H1 (cell line): Measurements from ENCODE around the gene SAP30. TPM values are rescaled to one million over a fixed set of nuclear protein-coding genes. Genes with fewer than 3 reads are reported as not detected.
A peak's percentile ranks its signal among the peaks of the same experiment; 100 is the strongest.

Experiments
- CTCF ChIA-PET: fragments of 300-600 bp; sonication (Branson Sonifier 250); formaldehyde crosslinking; loops from one replicate; lab custom pipeline; 2021; ENCODE audit not compliant: partially characterized antibody; lab: Charles Lee
- POLR2A ChIA-PET: fragments of 300-600 bp; sonication (Branson Sonifier 250); formaldehyde crosslinking; loops from one replicate; lab custom pipeline; 2021; ENCODE audit warnings: inconsistent platforms; ENCODE audit not compliant: partially characterized antibody; lab: Charles Lee
- DNase-seq, 2 experiments: peaks; one replicate each; pipeline versions ENCODE4 v3.0.0 to v3.0.0-alpha.2; 2010 to 2022; ENCODE audit warnings: low spot score in 2 of 2, low read depth in 1 of 2, mixed read lengths in 1 of 2
- FAIRE-seq: peaks from 2 replicates; lab custom pipeline; 2011; peaks lifted over from hg19 to GRCh38; lab: Jason Lieb, UNC
- H2AFZ ChIP-seq: 2 replicates; pipeline ENCODE4 v1.8.1; 2012; ENCODE audit warnings: low read length, inconsistent platforms
- H2AK5ac ChIP-seq: 2 replicates; pipeline ENCODE4 v1.6.1; 2013; ENCODE audit warnings: low read depth, low read length
- H2BK120ac ChIP-seq: replicated peaks from 2 replicates; pipeline ENCODE3; 2013; ENCODE audit warnings: low read depth, low read length, inconsistent platforms
- H2BK12ac ChIP-seq: 2 replicates; pipeline ENCODE4 v1.6.1; 2013; ENCODE audit warnings: low read depth, low read length
- H2BK15ac ChIP-seq: 2 replicates; pipeline ENCODE4 v1.6.1; 2013; ENCODE audit warnings: low read length
- H2BK20ac ChIP-seq: 2 replicates; pipeline ENCODE4 v1.6.1; 2013; ENCODE audit warnings: low read length
- H2BK5ac ChIP-seq: 2 replicates; pipeline ENCODE4 v1.6.1; 2013; ENCODE audit warnings: low read depth, low read length
- H3K14ac ChIP-seq: 2 replicates; pipeline ENCODE4 v1.6.1; 2013; ENCODE audit warnings: inconsistent platforms; ENCODE audit not compliant: insufficient read length
- H3K18ac ChIP-seq: 2 replicates; pipeline ENCODE4 v1.6.1; 2013; ENCODE audit warnings: low read length; ENCODE audit errors: extremely low read depth
- H3K23ac ChIP-seq: 2 replicates; pipeline ENCODE4 v1.6.1; 2013; ENCODE audit warnings: inconsistent platforms; ENCODE audit not compliant: insufficient read length
- H3K23me2 ChIP-seq: 2 replicates; pipeline ENCODE4 v1.6.1; 2013; ENCODE audit warnings: low read depth, low read length
- H3K27ac ChIP-seq: 2 replicates; pipeline ENCODE4 v1.6.1; 2011; ENCODE audit warnings: low read depth, low read length, inconsistent platforms
- H3K27me3 ChIP-seq, 4 experiments: replicated peaks in 1 of 4; 1 replicate in 1 of 4; 2 replicates in 3 of 4; pipeline versions ENCODE4 v1.6.1 to v1.8.1; 2011 to 2013; ENCODE audit warnings: low read length in 3 of 4, mild to moderate bottlenecking in 3 of 4, inconsistent platforms in 2 of 4, mixed read lengths in 2 of 4, moderate library complexity in 1 of 4; ENCODE audit not compliant: control insufficient read depth in 3 of 4, insufficient read depth in 3 of 4; ENCODE audit errors: extremely low read depth in 1 of 4
- H3K36me3 ChIP-seq, 4 experiments: 2 replicates each; pipeline versions ENCODE4 v1.6.1 to v1.8.1; 2011 to 2013; ENCODE audit warnings: mild to moderate bottlenecking in 4 of 4, low read length in 3 of 4, moderate library complexity in 2 of 4, control low read depth in 1 of 4, inconsistent platforms in 1 of 4; ENCODE audit not compliant: insufficient read depth in 4 of 4, control insufficient read depth in 2 of 4
- H3K4ac ChIP-seq: replicated peaks from 2 replicates; pipeline ENCODE3; 2013; ENCODE audit warnings: low read length, low read depth, mixed read lengths, inconsistent platforms; ENCODE audit not compliant: insufficient read length
- H3K4me1 ChIP-seq, 4 experiments: replicated peaks in 1 of 4; 1 replicate in 1 of 4; 2 replicates in 3 of 4; pipeline versions ENCODE4 v1.6.1 to v1.8.1; 2011 to 2013; ENCODE audit warnings: low read length in 3 of 4, inconsistent platforms in 2 of 4, mixed read lengths in 1 of 4; ENCODE audit not compliant: insufficient read depth in 4 of 4, control insufficient read depth in 3 of 4
- H3K4me2 ChIP-seq, 2 experiments: 2 replicates each; pipeline versions ENCODE4 v1.6.1 to v1.8.1; 2011 to 2013; ENCODE audit warnings: low read depth in 2 of 2, low read length in 2 of 2, control low read depth in 1 of 2, inconsistent platforms in 1 of 2, mild to moderate bottlenecking in 1 of 2; ENCODE audit not compliant: insufficient read depth in 1 of 2
- H3K4me3 ChIP-seq, 4 experiments: fragments of 200-600, 300-600 bp in 1 of 4; sonication (generic), shearing (Covaris generic), sonication (Bioruptor Twin) in 1 of 4; 2 replicates each; pipeline versions ENCODE4 v1.5.1 to v1.8.1; 2011 to 2016; ENCODE audit warnings: low read length in 4 of 4, low read depth in 3 of 4, control low read depth in 2 of 4, inconsistent platforms in 2 of 4, mild to moderate bottlenecking in 2 of 4, mixed read lengths in 1 of 4, moderate library complexity in 1 of 4; ENCODE audit not compliant: insufficient read depth in 2 of 4; ENCODE audit errors: extremely low read depth in 1 of 4
- H3K56ac ChIP-seq: replicated peaks from 2 replicates; pipeline ENCODE3; 2013; ENCODE audit warnings: low read depth, mild to moderate bottlenecking, mixed read lengths, low read length, inconsistent platforms; ENCODE audit not compliant: insufficient read length
- H3K79me1 ChIP-seq: 2 replicates; pipeline ENCODE4 v1.6.1; 2013; ENCODE audit warnings: low read depth, low read length, control low read depth
- H3K79me2 ChIP-seq, 2 experiments: 2 replicates each; pipeline versions ENCODE4 v1.6.1 to v1.8.1; 2012 to 2013; ENCODE audit warnings: low read length in 2 of 2, mild to moderate bottlenecking in 2 of 2, inconsistent platforms in 1 of 2; ENCODE audit not compliant: insufficient read depth in 2 of 2, control insufficient read depth in 1 of 2
- H3K9ac ChIP-seq, 4 experiments: replicated peaks in 1 of 4; 1 replicate in 1 of 4; 2 replicates in 3 of 4; pipeline versions ENCODE4 v1.6.1 to v1.8.1; 2011 to 2013; ENCODE audit warnings: low read depth in 3 of 4, low read length in 3 of 4, control low read depth in 2 of 4, mild to moderate bottlenecking in 2 of 4, moderate library complexity in 2 of 4, inconsistent platforms in 1 of 4; ENCODE audit errors: extremely low read depth in 1 of 4
- H3K9me3 ChIP-seq, 2 experiments: 2 replicates each; pipeline versions ENCODE4 v1.6.1 to v1.8.1; 2012 to 2013; ENCODE audit warnings: mild to moderate bottlenecking in 2 of 2, moderate library complexity in 2 of 2, control low read depth in 1 of 2, inconsistent platforms in 1 of 2, low read depth in 1 of 2, low read length in 1 of 2, mixed read lengths in 1 of 2; ENCODE audit not compliant: insufficient read depth in 2 of 2
- H4K20me1 ChIP-seq, 2 experiments: replicated peaks in 1 of 2; 2 replicates each; pipeline versions ENCODE3 to v1.8.1; 2011 to 2013; ENCODE audit warnings: inconsistent platforms in 2 of 2, low read length in 2 of 2, mild to moderate bottlenecking in 1 of 2; ENCODE audit not compliant: insufficient read depth in 2 of 2, control insufficient read depth in 1 of 2
- H4K5ac ChIP-seq: 2 replicates; pipeline ENCODE4 v1.6.1; 2013; ENCODE audit warnings: low read length, low read depth, mixed read lengths, inconsistent platforms; ENCODE audit not compliant: insufficient read length
- H4K8ac ChIP-seq: 2 replicates; pipeline ENCODE4 v1.8.0; 2013; ENCODE audit warnings: mild to moderate bottlenecking, moderate library complexity, low read length, inconsistent platforms; ENCODE audit not compliant: insufficient read depth; ENCODE audit errors: extremely low read depth
- H4K91ac ChIP-seq: replicated peaks from 2 replicates; pipeline ENCODE3; 2013; ENCODE audit warnings: low read length, mixed read lengths, inconsistent platforms; ENCODE audit not compliant: insufficient read length
- CBX8 ChIP-seq: fragments of 300-800, 300-1000 bp; sonication (generic); IDR thresholded peaks from 2 replicates; pipeline ENCODE4 v1.7.1; 2016; ENCODE audit warnings: low read depth, low read length, borderline replicate concordance
- CHD2 ChIP-seq: IDR thresholded peaks from 2 replicates; pipeline ENCODE4 v1.6.1; 2012; ENCODE audit warnings: low read length, improper control_type of control experiment
- GTF2F1 ChIP-seq: IDR thresholded peaks from 2 replicates; pipeline ENCODE4 v1.6.1; 2012; ENCODE audit warnings: low read depth, low read length, improper control_type of control experiment, borderline replicate concordance
- NRF1 ChIP-seq: IDR thresholded peaks from 2 replicates; pipeline ENCODE4 v1.6.1; 2011; ENCODE audit warnings: mild to moderate bottlenecking, low read depth, low read length, improper control_type of control experiment
- POLR2AphosphoS5 ChIP-seq: IDR thresholded peaks from 2 replicates; pipeline ENCODE4 v1.6.1; 2011; ENCODE audit warnings: low read depth, low read length
- RAD21 ChIP-seq, 2 experiments: IDR thresholded peaks in 1 of 2; conservative IDR thresholded peaks in 1 of 2; 2 replicates each; pipeline ENCODE4 v1.6.1; 2011; ENCODE audit warnings: low read depth in 2 of 2, low read length in 2 of 2, improper control_type of control experiment in 1 of 2, inconsistent platforms in 1 of 2, mild to moderate bottlenecking in 1 of 2, moderate library complexity in 1 of 2
- SAP30 ChIP-seq: fragments of 300-600 bp; sonication (generic); IDR thresholded peaks from 2 replicates; pipeline ENCODE4 v1.7.1; 2012; ENCODE audit warnings: low read length, moderate library complexity, mild to moderate bottlenecking, inconsistent platforms; ENCODE audit not compliant: insufficient read depth, insufficient replicate concordance
- WGBS, 2 experiments: shearing (Covaris generic) in 1 of 2; methylation state at CpG; one replicate each; pipeline versions ENCODE4 v1.1.6 to v1.1.7; 2013 to 2015; ENCODE audit warnings: low lambda C conversion rate in 2 of 2, mixed read lengths in 2 of 2, inconsistent platforms in 1 of 2, low coverage in 1 of 2, missing lambda C conversion rate in 1 of 2; ENCODE audit not compliant: insufficient replicate concordance in 2 of 2, insufficient coverage in 1 of 2, insufficient read length in 1 of 2; ENCODE audit errors: extremely low coverage in 1 of 2, missing lambda C conversion rate in 1 of 2; 5-methylcytosine and 5-hydroxymethylcytosine counted together
- polyA plus RNA-seq, 7 experiments: library from polyadenylated mRNA; depleted of rRNA in 3 of 7; stranded (reverse) in 5 of 7; unstranded in 2 of 7; fragments of >200 nt in 5 of 7; fragments of 200-250 nt in 2 of 7; gene quantifications; 1 replicate in 5 of 7; 2 replicates in 1 of 7; 4 replicates in 1 of 7; pipeline versions ENCODE4 v1.2.1 to v1.2.3, GENCODE V29; 2011 to 2013; ENCODE audit warnings: missing spikeins in 2 of 7, mixed read lengths in 2 of 7
- total RNA-seq: library from RNA; stranded (reverse); fragmentation: NEBNext Ultra II Directional; extraction: Animal tissue kit (Norgen Biotek cat#: 25700); gene quantifications from 2 replicates; pipeline ENCODE4 v1.2.1, GENCODE V29; 2021

SAP30 gene
- total and polyA plus RNA-seq, 2 of the 8 experiments (the other 6 are each of a cell fraction or from before 2014, with no cell fraction given), result 7.7 to 21.1 TPM

- no peak for FAIRE-seq
- POLR2A ChIA-PET, result interaction anchor here (2.1 to 6.6 kb wide), 2 partner anchors 31 to 38 kb away, joined by 4 to 123 read pairs; partner anchors contain the start of gene HMGB2
- DNase-seq, result peak in 1 of 2 experiments; percentile 52
These were observed 651 bp upstream of the SAP30 start for GRCh38 chr4:173370130-173370476.

More at GRCh38 chr4:173370130-173370476, 651 bp upstream of the SAP30 start:
- H3K27ac ChIP-seq, result no peak overlapping the region
- 0% methylated on average over 12 of the region's 14 CpGs; no CpG with 5 or more reads in 1 of the 2 experiments for WGBS, 2 experiments
- H3K14ac ChIP-seq, result no peak overlapping the region
- no peak overlapping the region; the same call in 1 of the 2 replicates for H2BK12ac ChIP-seq
- no peak overlapping the region for H2BK20ac ChIP-seq
- H3K27me3 ChIP-seq, result no peaks in the 10 kb centered on the region
- no peak overlapping the region for H3K4ac ChIP-seq
- no peak overlapping the region for H3K18ac ChIP-seq
- peak overlapping the region; percentile 90 to 97 for H3K4me2 ChIP-seq
- no peak overlapping the region for H3K23ac ChIP-seq
- H2BK15ac ChIP-seq, result no peak overlapping the region
- H2BK5ac ChIP-seq, result no peak overlapping the region
- H3K9ac ChIP-seq, result peak overlapping the region in 2 of 4 experiments; percentile 47 to 67; a peak in 4 of 7 replicates
- peak overlapping the region; percentile 20 for H4K91ac ChIP-seq
- H2BK120ac ChIP-seq, result no peak overlapping the region
- peaks cover 0 to 11% of the 10 kb centered on the region in 2 experiments; a peak in 2 of 4 replicates for H3K79me2 ChIP-seq
- H3K4me1 ChIP-seq, result no peaks in the 10 kb centered on the region; a peak in 1 of 7 replicates
- no peaks in the 10 kb centered on the region for H3K79me1 ChIP-seq
- peak overlapping the region; percentile 1 for H4K5ac ChIP-seq
- H2AK5ac ChIP-seq, result no peak overlapping the region
- no peaks in the 10 kb centered on the region for H4K20me1 ChIP-seq
- peak overlapping the region; percentile 99 for H2AFZ ChIP-seq
- peak overlapping the region; percentile 68 to 90 (median 84) for H3K4me3 ChIP-seq
- CTCF ChIA-PET, result interaction anchor here (0.9 to 3.3 kb wide), 7 partner anchors 9 to 382 kb away, joined by 3 to 11 read pairs (median 6); no protein-coding TSS in a partner anchor
- TF ChIP-seq CHD2, result no peak
- TF ChIP-seq CBX8, result no peak
- TF ChIP-seq POLR2AphosphoS5, result no peak
- TF ChIP-seq GTF2F1, result no peak
- no peak for TF ChIP-seq RAD21 (IDR thresholded peaks at IDR 0.05 in 1 of 2, conservative IDR thresholded peaks at IDR 0.05 in 1 of 2; ENCODE audit: low read depth in 2 of 2, low read length in 2 of 2)
- TF ChIP-seq NRF1, result no peak
- no peak for TF ChIP-seq SAP30
- no peaks in the 10 kb centered on the region for H3K9me3 ChIP-seq
- H3K56ac ChIP-seq, result peak overlapping the region; percentile 27
- H3K23me2 ChIP-seq, result peaks cover 11% of the 10 kb centered on the region
- H3K36me3 ChIP-seq, result peaks cover 0 to 4% (median 0%) of the 10 kb centered on the region in 4 experiments; a peak in 1 of 8 replicates
- peak overlapping the region; percentile 35; the same call in 1 of the 2 replicates for H4K8ac ChIP-seq
